ENCODE data around the gene IFIT2.
A peak's percentile ranks its signal among the peaks of the same experiment; 100 is the strongest.

Gene IFIT2

DNA sequence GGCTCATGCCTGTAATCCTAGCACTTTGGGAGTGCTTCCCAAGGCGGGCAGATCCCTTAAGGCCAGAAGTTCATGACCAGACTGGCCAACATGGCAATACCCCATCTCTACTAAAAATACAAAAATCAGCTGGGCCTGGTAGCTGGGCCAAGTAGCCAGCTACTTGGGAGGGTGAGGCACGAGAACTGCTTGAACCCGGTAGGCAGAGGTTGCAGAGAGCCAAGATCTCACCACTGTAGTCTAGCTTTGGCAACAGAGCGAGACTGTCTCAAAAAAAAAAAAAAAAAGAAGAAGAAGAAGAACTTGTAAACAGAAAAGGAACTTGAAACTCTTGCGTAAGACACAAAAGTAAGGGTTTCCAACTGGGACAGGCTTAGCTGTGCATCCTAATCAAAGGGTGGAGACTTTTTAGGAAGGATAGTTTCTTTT is 5.6 kb upstream of the IFIT2 start:
- H3K27ac ChIP-seq = no peak overlapping the region
- TF ChIP-seq, protein P1, sequence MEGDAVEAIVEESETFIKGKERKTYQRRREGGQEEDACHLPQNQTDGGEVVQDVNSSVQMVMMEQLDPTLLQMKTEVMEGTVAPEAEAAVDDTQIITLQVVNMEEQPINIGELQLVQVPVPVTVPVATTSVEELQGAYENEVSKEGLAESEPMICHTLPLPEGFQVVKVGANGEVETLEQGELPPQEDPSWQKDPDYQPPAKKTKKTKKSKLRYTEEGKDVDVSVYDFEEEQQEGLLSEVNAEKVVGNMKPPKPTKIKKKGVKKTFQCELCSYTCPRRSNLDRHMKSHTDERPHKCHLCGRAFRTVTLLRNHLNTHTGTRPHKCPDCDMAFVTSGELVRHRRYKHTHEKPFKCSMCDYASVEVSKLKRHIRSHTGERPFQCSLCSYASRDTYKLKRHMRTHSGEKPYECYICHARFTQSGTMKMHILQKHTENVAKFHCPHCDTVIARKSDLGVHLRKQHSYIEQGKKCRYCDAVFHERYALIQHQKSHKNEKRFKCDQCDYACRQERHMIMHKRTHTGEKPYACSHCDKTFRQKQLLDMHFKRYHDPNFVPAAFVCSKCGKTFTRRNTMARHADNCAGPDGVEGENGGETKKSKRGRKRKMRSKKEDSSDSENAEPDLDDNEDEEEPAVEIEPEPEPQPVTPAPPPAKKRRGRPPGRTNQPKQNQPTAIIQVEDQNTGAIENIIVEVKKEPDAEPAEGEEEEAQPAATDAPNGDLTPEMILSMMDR (conservative IDR thresholded peaks at IDR 0.05) = no peak

GRCh38 chr10:89297356-89297755 is 4.5 kb upstream of the IFIT2 start:
- no peak overlapping the region for H3K27ac ChIP-seq
- TF ChIP-seq, protein P1 (conservative IDR thresholded peaks at IDR 0.05) = no peak

DNA sequence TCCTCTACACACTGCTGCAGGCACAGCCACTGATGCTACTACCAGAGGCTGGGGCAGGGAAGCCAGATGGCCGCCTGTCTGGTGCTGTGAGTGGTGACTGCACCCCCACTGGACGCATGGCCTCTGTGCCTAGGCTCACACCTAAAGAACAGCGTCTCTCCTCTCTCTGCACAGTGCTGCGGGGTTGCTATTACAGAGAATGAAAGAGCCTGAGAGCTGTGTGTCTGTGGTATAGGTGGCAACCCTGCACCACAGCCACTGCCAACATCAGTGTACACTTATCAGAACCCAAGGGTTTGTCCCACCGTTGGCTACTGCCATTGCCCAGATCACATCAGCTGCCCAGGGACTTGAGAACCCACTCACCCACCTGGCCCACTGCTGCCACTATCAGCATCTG is 4.1 kb upstream of the IFIT2 start:
- no peak overlapping the region for H3K27ac ChIP-seq
- TF ChIP-seq, protein P1 (conservative IDR thresholded peaks at IDR 0.05) = no peak

DNA sequence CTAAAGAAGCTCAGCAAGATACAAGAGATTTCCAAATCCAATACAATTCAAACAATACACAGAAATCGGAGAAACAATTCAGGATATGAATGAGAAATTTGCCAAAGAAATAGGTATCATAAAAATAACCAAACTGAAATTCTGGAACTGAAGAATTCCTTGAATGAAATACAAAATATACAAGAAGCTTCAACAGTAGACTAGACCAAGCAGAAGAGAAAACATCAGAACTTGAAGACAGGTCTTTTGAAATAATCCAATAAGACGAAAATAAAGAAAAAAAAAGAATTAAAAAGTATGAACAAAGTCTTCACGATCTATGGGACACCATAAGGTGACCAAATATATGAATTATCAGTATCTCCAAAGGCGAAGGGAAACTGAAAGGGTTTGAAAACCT is 2.8 kb upstream of the IFIT2 start:
- TF ChIP-seq, protein P1 (conservative IDR thresholded peaks at IDR 0.05) = no peak
- H3K27ac ChIP-seq = no peak overlapping the region

DNA sequence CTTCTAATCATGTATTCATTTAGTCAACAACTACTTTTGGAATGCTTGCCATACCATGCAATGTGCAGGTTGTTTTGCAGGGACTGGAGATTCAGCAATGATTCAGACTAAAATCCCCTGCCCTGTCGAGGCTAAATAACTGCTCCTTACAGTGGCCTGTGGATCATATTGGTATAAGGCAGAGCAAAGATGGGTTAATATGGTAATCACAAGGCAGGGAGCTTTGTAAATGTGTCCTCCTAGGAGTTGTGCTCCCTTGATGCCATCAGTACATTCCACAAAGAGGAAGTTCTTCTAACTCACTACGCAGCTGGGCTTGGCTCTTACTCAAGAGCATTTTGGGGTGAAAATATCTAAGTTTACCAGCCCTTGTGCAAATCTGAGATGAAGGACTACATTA is 614 bp upstream of the IFIT2 start:
- TF ChIP-seq, protein P1 (conservative IDR thresholded peaks at IDR 0.05) = no peak
- peak overlapping the region; percentile 77 for H3K27ac ChIP-seq

GRCh38 chr10:89302625-89303024 is 779 bp downstream of the IFIT2 start:
- H3K27ac ChIP-seq = peak overlapping the region; percentile 77

DNA sequence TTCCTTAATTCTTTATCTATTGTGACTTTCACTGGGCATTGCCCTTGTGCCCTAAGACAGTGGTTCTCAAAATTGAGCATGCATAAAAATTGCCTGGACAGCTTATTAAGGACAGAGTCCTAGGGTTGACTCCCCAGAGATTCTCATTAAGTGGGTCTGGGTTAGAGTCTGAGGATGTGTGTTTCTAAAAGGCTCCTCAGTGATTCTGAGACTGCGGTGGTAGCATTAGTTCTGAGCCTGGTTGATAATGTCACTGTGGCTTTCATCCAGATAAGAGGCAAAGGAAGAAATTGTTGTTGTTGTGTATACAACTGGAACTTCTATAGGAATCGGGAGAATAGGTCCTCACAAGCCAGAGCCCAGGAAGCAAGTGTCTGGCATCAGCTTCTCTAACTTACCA is 1.3 kb downstream of the IFIT2 start:
- TF ChIP-seq, protein P1 (conservative IDR thresholded peaks at IDR 0.05) = no peak
- peak overlapping the region; percentile 77; the same call in 1 of the 2 replicates for H3K27ac ChIP-seq

More at GRCh38 chr10:89302625-89303024, 779 bp downstream of the IFIT2 start:
- TF ChIP-seq, protein P1 (conservative IDR thresholded peaks at IDR 0.05) = no peak

Measured in VCaP (cell line).